ENCODE results near the gene FALEC.

Gene FALEC

DNA sequence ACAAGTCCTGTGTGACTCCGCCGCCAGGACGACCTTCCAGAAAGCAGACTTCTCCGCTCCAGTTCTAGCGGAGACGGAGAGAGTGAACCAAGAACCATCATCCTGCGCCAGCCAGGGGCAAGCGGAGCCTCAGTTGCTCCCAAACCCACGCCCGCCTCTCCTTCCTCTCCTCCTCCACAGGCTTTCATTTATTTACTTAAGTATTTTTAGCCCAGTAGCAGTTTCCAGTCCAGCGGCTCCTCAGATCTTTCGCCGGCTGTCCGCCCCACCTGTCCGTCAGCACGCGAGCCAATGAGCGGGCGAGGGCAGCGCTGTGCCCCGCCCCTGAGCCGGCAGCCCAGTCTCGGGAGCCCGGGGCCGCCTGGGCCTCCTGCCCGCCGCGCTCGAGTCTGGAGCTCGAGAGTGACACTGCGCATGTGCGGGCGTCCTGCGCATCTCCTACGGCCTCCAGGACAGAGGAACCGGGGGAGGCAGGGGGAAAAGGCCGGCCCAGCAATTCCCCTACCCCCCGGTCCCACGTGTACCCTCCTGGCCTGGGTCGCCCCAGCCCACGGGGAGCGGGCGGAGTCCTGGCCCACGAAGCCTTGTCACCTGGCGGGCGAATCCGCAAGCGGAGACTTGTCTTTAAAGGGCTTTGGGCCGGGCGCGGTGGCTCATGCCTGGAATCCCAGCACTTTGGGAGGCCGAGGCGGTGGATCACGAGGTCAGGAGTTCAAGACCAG, at the start of gene FALEC:
Gene FALEC (plus strand): TSS at position 425 of the 722 bp plus-strand sequence.
- in situ Hi-C loops (cut with MboI; ENCODE audit: low sequenced_read_pairs, unreplicated experiment), result no loop called here
- TF ChIP-seq, protein P1, sequence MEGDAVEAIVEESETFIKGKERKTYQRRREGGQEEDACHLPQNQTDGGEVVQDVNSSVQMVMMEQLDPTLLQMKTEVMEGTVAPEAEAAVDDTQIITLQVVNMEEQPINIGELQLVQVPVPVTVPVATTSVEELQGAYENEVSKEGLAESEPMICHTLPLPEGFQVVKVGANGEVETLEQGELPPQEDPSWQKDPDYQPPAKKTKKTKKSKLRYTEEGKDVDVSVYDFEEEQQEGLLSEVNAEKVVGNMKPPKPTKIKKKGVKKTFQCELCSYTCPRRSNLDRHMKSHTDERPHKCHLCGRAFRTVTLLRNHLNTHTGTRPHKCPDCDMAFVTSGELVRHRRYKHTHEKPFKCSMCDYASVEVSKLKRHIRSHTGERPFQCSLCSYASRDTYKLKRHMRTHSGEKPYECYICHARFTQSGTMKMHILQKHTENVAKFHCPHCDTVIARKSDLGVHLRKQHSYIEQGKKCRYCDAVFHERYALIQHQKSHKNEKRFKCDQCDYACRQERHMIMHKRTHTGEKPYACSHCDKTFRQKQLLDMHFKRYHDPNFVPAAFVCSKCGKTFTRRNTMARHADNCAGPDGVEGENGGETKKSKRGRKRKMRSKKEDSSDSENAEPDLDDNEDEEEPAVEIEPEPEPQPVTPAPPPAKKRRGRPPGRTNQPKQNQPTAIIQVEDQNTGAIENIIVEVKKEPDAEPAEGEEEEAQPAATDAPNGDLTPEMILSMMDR (IDR thresholded peaks at IDR 0.05; ENCODE audit: borderline replicate concordance, control extremely low read depth, extremely low read depth, insufficient read depth, missing control alignments), result no peak
- DNase-seq (ENCODE audit: low spot score), result peak; percentile 99

DNA sequence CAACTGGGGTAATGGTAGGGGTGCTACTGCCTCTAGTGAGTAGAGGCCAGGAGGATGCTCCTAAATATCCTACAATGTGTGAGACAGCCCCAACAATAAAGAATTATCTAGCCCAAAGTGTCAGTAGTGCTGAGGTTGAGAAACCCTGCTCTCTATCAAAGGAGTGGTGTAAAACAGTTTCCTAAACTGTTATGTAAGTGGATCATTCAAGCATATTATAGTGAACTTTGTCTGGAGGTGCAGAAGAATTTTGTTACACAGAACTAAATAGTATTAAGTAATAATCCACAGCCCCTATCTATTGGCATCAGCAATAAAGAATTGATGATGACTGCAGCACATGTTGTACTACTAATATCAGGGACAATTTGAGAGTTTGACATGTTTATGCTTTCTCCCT, 48.6 kb upstream of the FALEC start:
- in situ Hi-C loops (cut with MboI; ENCODE audit: low sequenced_read_pairs, unreplicated experiment), result no loop called here
- DNase-seq (ENCODE audit: low spot score), result no peak
- TF ChIP-seq, protein P1 (IDR thresholded peaks at IDR 0.05; ENCODE audit: borderline replicate concordance, control extremely low read depth, extremely low read depth, insufficient read depth, missing control alignments), result no peak

DNA sequence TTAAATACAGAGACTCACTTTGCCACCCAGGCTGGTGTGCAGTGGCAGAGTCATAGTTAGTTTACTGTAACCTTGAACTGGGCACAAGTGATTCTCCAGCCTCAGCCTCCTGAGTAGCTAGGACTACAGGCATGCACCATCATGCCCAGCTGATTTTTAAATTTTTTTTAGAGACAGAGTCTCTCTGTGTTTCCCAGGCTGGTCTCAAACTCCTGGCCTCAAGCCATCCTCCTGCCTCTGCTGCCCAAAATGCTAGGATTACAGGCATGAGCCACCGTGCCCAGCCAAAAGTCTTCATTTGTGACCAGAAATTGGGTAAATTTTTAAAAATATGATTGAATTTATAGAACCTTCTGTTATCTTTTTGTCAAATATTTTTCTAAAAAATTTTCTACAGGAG, 46.3 kb upstream of the FALEC start:
- TF ChIP-seq, protein P1 (IDR thresholded peaks at IDR 0.05; ENCODE audit: borderline replicate concordance, control extremely low read depth, extremely low read depth, insufficient read depth, missing control alignments), result no peak
- in situ Hi-C loops (cut with MboI; ENCODE audit: low sequenced_read_pairs, unreplicated experiment), result no loop called here
- no peak for DNase-seq (ENCODE audit: low spot score)

DNA sequence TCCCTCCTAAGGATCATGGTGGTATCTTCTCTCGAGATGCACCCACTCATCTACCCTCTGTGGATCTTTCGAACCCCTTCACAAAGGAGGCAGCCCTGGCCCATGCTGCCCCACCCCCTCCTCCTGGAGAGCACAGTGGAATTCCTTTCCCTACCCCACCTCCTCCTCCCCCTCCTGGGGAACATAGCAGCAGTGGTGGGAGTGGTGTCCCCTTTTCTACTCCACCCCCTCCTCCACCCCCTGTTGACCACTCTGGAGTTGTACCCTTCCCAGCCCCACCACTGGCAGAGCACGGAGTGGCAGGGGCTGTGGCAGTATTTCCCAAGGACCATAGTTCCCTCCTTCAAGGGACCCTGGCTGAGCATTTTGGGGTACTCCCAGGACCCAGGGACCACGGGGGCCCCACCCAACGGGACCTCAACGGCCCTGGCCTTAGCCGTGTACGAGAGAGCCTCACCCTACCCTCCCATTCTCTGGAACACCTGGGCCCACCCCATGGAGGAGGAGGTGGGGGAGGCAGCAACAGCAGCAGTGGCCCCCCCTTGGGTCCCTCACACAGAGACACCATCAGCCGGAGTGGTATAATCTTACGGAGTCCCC, 42.9 kb upstream of the FALEC start:
- no peak for DNase-seq (ENCODE audit: low spot score)
- TF ChIP-seq, protein P1 (IDR thresholded peaks at IDR 0.05; ENCODE audit: borderline replicate concordance, control extremely low read depth, extremely low read depth, insufficient read depth, missing control alignments), result no peak
- in situ Hi-C loops (cut with MboI; ENCODE audit: low sequenced_read_pairs, unreplicated experiment), result no loop called here

DNA sequence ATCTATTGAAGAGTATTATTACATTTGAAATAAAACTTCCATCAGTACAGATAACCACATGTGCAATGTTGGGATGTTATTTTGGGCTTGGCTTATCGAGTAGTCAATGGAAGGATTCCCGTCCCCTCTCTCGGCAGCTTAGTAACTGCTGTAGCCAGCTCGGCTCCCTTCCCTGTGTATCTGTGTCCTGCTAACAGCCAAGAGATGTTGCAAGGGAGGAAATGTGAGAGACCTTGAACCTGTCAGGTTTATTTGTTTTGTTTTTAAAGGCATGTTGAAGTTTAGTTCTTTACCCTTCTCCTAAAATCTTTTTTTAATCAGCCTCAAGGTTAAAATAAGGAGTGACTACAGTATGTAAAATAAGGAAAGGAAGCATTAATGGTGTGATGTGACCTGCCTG, 41.9 kb upstream of the FALEC start:
- no peak for DNase-seq (ENCODE audit: low spot score)
- in situ Hi-C loops (cut with MboI; ENCODE audit: low sequenced_read_pairs, unreplicated experiment), result no loop called here
- TF ChIP-seq, protein P1 (IDR thresholded peaks at IDR 0.05; ENCODE audit: borderline replicate concordance, control extremely low read depth, extremely low read depth, insufficient read depth, missing control alignments), result no peak

DNA sequence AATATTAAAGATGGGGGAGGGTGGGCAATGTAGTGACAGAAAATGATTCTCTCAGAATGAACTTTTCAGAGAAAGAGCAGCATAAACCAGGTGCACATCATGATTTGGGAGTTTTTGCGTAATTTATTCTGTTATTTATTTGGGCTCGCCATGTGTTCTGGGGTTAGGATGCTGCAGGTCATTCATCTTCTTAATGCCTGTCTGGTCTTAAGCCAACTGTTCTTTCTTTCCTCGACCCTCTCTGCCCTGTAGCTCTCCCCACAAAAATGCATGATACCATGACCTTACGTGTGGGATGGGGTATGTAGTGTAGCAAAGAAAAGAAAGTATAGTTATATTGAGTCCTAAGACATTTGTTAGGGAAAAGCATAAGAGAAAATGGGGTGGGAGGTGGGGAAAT, 40.7 kb upstream of the FALEC start:
- in situ Hi-C loops (cut with MboI; ENCODE audit: low sequenced_read_pairs, unreplicated experiment), result no loop called here
- no peak for DNase-seq (ENCODE audit: low spot score)
- TF ChIP-seq, protein P1 (IDR thresholded peaks at IDR 0.05; ENCODE audit: borderline replicate concordance, control extremely low read depth, extremely low read depth, insufficient read depth, missing control alignments), result no peak
